ENCODE measurements around the gene SLC2A5. TPM values are rescaled to one million over a fixed set of nuclear protein-coding genes. Genes with fewer than 3 reads are reported as not detected.

Gene SLC2A5
- total RNA-seq, 6 donors from 2014 or later, result 0.30 to 11.5 (median 1.2) TPM

- H3K27ac ChIP-seq, result no peak overlapping the region
- DNase-seq (no peak), ATAC-seq (ENCODE audit: low FRiP score in 2 of 2) (no peak)
- no peaks in the 10 kb centered on the region for H3K4me1 ChIP-seq
- no peaks in the 10 kb centered on the region for H3K9me3 ChIP-seq
- no peaks in the 10 kb centered on the region for H3K27me3 ChIP-seq
- TF ChIP-seq POLR2AphosphoS5 (IDR thresholded peaks at IDR 0.05) (no peak), EP300 (IDR thresholded peaks at IDR 0.05) (no peak), POLR2A (IDR thresholded peaks at IDR 0.05) (no peak), CTCF (IDR thresholded peaks at IDR 0.05) (no peak)
- no peak overlapping the region for H3K4me3 ChIP-seq
- H3K36me3 ChIP-seq, result no peaks in the 10 kb centered on the region
- WGBS, 2 donors, result 53 to 59% methylated on average over 1 of the region's 1 CpG
Observed at GRCh38 chr1:9051379-9051778, 18.1 kb downstream of the SLC2A5 start.

GRCh38 chr1:9050803-9051202 lies 18.6 kb downstream of the SLC2A5 start:
- 47 to 52% methylated on average over 3 of the region's 3 CpGs for WGBS, 2 donors
- no peak for TF ChIP-seq POLR2A (IDR thresholded peaks at IDR 0.05)
- TF ChIP-seq EP300 (IDR thresholded peaks at IDR 0.05), result no peak
- no peak for TF ChIP-seq POLR2AphosphoS5 (IDR thresholded peaks at IDR 0.05)
- TF ChIP-seq CTCF (IDR thresholded peaks at IDR 0.05), result no peak
- H3K4me3 ChIP-seq, result no peak overlapping the region
- H3K4me1 ChIP-seq, result no peaks in the 10 kb centered on the region
- no peaks in the 10 kb centered on the region for H3K36me3 ChIP-seq
- no peaks in the 10 kb centered on the region for H3K27me3 ChIP-seq
- ATAC-seq (ENCODE audit: low FRiP score in 2 of 2) (no peak), DNase-seq (no peak)
- no peak overlapping the region for H3K27ac ChIP-seq
- H3K9me3 ChIP-seq, result no peaks in the 10 kb centered on the region

- Histone ChIP-seq H3K4me3 (no peak overlapping the region), H3K27me3 (no peaks in the 10 kb centered on the region), H3K27ac (no peak overlapping the region), H3K36me3 (no peaks in the 10 kb centered on the region), H3K4me1 (no peaks in the 10 kb centered on the region), H3K9me3 (no peaks in the 10 kb centered on the region)
- TF ChIP-seq POLR2AphosphoS5 (IDR thresholded peaks at IDR 0.05) (no peak), POLR2A (IDR thresholded peaks at IDR 0.05) (no peak), EP300 (IDR thresholded peaks at IDR 0.05) (no peak), CTCF (IDR thresholded peaks at IDR 0.05) (no peak)
- 66 to 80% methylated on average over 7 of the region's 7 CpGs for WGBS, 2 donors
- ATAC-seq (ENCODE audit: low FRiP score in 2 of 2), result no peak
- DNase-seq, result no peak
Observed at GRCh38 chr1:9048551-9048950, 20.9 kb downstream of the SLC2A5 start.

- no peaks in the 10 kb centered on the region for H3K4me1 ChIP-seq
- no peak for DNase-seq
- 87 to 92% methylated on average over 2 of the region's 2 CpGs for WGBS, 2 donors
- ATAC-seq (ENCODE audit: low FRiP score in 2 of 2), result no peak
- TF ChIP-seq CTCF (IDR thresholded peaks at IDR 0.05) (no peak), POLR2A (IDR thresholded peaks at IDR 0.05) (no peak), EP300 (IDR thresholded peaks at IDR 0.05) (no peak), POLR2AphosphoS5 (IDR thresholded peaks at IDR 0.05) (no peak)
- H3K27ac ChIP-seq, result no peak overlapping the region
- no peaks in the 10 kb centered on the region for H3K9me3 ChIP-seq
- H3K36me3 ChIP-seq, result no peaks in the 10 kb centered on the region
- no peak overlapping the region for H3K4me3 ChIP-seq
- no peaks in the 10 kb centered on the region for H3K27me3 ChIP-seq
Observed at GRCh38 chr1:9047019-9047418, 22.4 kb downstream of the SLC2A5 start.

- WGBS, 2 donors, result 82 to 87% methylated on average over 6 to 7 of the region's 7 CpGs
- DNase-seq (no peak), ATAC-seq (ENCODE audit: low FRiP score in 2 of 2) (no peak)
- Histone ChIP-seq H3K9me3 (no peaks in the 10 kb centered on the region), H3K36me3 (no peaks in the 10 kb centered on the region), H3K4me1 (no peaks in the 10 kb centered on the region), H3K27ac (no peak overlapping the region), H3K4me3 (no peak overlapping the region), H3K27me3 (no peaks in the 10 kb centered on the region)
- TF ChIP-seq EP300 (IDR thresholded peaks at IDR 0.05) (no peak), POLR2AphosphoS5 (IDR thresholded peaks at IDR 0.05) (no peak), POLR2A (IDR thresholded peaks at IDR 0.05) (no peak), CTCF (IDR thresholded peaks at IDR 0.05) (no peak)
Observed at GRCh38 chr1:9045861-9046510, 23.4 kb downstream of the SLC2A5 start.
